Coronary artery (tissue), 2 donors: ENCODE data around the gene PPP1R12B.
A peak's percentile ranks its signal among the peaks of the same experiment; 100 is the strongest.
"Not testable (repeated sequence)": the region's sequence is repeated elsewhere in the genome, so short reads cannot be mapped to it uniquely, and the experiment has no call there.

Experiments
- DNase-seq: peaks from one replicate; pipeline ENCODE4 v3.0.0-alpha.2; 2017; ENCODE audit warnings: low spot score
- H3K27ac ChIP-seq, 2 donors: fragments of 200-600 bp; sonication (generic); one replicate each; pipeline ENCODE4 v1.5.1; 2016 to 2019
- H3K4me3 ChIP-seq: fragments of 200-600 bp; sonication (generic); 2 replicates; pipeline ENCODE4 v1.5.1; 2016; ENCODE audit warnings: mild to moderate bottlenecking, moderate library complexity
- TF ChIP-seq, protein P1 (sequence below): fragments of 200-600 bp; sonication (generic); IDR thresholded peaks from one replicate; pipeline ENCODE4 v1.5.1; 2019; ENCODE audit warnings: antibody characterized with exemption

Gene PPP1R12B

DNA sequence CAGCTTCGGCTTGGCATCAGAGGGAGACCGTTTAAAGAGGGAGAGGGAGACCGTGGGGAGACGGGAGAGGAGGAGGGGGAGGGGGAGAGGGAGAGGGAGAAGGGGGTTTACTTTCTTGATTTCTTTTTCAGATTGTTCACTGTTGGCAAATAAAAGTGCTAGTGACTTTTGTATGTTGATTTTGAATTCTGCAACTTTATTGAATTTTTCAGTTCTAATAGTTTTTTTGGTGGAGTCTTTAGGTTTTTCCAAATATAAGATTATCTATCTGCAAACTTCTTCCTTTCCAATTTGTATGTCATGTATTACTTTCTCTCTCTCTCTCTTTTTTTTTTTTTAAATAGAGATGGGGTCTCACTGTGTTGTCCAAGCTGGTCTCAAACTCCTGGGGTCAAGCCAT is 104.0 kb downstream of the PPP1R12B start:
- Histone ChIP-seq H3K27ac (no peak overlapping the region), H3K4me3 (no peak overlapping the region)
- DNase-seq = no peak
- TF ChIP-seq, protein P1, sequence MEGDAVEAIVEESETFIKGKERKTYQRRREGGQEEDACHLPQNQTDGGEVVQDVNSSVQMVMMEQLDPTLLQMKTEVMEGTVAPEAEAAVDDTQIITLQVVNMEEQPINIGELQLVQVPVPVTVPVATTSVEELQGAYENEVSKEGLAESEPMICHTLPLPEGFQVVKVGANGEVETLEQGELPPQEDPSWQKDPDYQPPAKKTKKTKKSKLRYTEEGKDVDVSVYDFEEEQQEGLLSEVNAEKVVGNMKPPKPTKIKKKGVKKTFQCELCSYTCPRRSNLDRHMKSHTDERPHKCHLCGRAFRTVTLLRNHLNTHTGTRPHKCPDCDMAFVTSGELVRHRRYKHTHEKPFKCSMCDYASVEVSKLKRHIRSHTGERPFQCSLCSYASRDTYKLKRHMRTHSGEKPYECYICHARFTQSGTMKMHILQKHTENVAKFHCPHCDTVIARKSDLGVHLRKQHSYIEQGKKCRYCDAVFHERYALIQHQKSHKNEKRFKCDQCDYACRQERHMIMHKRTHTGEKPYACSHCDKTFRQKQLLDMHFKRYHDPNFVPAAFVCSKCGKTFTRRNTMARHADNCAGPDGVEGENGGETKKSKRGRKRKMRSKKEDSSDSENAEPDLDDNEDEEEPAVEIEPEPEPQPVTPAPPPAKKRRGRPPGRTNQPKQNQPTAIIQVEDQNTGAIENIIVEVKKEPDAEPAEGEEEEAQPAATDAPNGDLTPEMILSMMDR = no peak

DNA sequence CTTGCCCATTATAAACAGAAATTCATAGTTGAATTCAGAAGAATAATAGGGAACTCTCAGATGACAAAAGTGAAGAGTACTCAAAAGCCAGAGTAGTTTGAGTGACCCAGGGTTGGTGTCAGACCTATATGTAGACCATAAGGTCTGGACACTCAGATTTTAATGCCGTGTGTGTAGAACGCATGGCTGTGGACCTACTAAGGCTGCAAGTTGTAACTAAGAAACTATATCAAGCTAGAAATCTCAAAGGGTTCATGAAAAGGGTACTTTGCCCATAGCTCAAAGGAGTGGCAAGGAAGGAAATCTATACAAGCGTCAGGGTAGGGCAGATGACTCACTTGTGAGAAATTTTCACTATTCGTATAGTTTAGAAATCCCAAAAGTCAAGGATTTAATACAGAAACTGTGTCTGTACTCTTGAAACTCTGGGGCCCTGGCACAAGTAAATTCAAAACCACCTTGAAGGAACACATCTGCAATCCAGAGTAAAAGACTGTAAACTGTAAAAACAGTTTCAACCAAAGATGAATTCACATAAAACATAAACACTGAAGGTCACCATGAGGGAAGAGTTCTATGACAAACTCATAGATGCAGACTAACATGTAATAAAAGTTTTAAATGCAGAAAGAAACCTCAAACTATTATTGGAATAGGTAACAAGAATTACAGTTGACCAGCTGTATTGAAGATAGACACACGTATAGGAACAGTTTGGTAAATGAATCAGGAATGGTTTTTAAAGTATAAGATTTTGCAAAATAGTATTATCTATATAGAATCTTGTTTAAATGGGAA is 108.1 kb downstream of the PPP1R12B start:
- H3K4me3 ChIP-seq, H3K27ac ChIP-seq, DNase-seq: not testable (repeated sequence)

DNA sequence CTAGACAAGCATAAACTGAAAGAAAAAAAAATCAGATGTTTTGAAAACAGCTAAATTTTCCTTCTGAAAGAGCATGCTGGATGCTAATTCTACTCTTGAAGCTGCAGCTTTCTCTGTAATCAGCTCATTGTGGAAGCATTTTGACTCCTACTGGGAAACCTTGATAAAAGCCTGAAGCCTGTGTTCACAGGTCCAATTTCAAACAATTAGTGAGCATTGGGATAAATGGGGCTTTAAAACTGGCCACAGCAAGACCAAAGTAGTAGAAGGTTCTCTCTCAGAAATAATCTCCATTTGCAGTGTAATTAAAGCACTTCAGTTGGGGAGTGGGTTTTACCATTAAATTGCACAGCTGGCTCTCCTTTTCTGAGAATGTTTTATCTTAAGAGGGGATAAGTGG is 110.2 kb downstream of the PPP1R12B start:
- DNase-seq, H3K4me3 ChIP-seq, H3K27ac ChIP-seq: not testable (repeated sequence)

DNA sequence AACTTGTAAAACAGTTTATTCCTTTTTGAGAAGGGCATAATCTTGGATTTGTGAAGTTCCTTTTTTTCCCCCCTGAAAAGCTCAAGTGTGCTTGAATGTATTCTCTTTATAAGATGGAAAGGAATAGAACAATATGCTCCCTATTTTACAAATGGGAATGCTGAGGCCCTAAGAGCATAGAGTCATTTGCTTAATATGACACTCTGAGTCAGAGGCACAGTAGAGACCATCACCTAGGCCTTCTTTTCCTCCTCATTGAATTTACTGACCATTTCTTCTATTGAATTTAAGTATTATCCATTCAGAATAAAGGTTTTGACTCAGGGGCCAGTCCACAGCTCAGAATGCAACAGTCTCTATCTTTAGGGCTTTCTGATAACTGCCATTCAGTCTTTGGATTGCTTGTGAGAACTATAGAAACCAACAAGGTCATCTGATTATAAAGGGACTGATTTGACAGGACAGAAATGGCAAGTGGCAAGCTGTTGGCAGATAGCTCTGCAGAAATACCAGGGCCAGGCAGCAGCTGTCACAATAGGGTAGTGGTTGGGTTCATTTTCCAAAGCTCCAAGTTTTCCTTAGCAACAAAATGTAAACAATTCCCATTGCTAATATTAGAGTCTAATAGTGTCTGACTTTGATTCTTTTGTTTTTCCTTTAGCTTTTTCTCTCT is 111.1 kb downstream of the PPP1R12B start:
- peak overlapping the region; percentile 46 for H3K27ac ChIP-seq

DNA sequence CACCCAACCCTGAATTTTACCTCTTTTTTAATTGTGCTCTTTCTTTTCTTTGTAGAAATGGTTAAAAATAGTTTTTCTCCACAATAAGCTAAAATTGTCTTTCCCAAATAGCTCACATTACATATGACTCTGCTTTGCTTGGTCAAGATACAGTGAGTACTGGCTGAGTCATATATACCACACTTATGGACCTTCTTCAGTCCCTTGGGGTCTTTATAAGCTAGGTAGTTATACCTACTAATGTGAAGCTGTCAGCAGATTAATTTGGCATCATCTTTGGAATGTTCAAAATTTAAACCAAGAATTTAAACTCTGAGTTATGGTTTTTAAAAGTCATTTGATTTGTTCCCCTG is 111.6 kb downstream of the PPP1R12B start:
- not testable (repeated sequence) for DNase-seq, H3K4me3 ChIP-seq
- H3K27ac ChIP-seq = peak overlapping the region; percentile 46 to 56

More for the DNA sequence above, 111.1 kb downstream of the PPP1R12B start:
- H3K4me3 ChIP-seq, DNase-seq: not testable (repeated sequence)

DNA sequence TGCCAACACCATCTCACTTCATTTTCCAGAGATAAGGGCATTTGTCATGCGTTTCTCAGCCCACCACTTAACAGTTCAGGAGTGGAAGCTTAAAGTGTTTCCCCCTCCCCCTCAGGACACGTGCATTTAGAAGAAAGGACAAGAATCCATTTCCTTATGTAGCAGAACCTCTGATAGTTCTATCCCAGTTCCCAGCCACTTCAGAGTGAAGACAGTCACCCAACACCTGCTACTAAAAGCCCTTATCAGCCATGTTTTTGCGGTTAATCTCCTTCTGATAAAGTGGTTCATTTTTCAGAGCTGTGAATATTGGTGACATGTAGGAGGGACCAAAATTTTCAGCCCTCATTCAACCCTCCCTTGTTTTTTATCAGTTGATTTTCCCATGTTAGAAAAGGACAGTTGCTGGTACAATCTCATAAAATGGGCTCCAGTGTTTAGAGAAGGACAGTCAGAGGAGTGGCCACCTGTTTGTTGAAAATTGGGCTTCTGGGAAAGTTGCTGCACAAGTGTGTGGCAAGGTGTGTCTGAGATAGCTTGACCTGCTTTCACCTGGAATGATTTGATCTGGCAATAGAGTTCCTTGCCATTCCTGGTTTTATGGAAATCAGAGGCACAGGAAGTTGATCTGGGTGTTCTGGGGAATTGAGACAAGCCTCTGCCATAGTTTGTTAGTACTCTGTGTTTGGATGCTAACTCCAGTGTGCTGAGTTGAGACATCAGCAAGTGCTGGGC is 114.0 kb downstream of the PPP1R12B start:
- H3K27ac ChIP-seq = no peak overlapping the region
- TF ChIP-seq, protein P1 = no peak
- H3K4me3 ChIP-seq = no peak overlapping the region
- DNase-seq = no peak

DNA sequence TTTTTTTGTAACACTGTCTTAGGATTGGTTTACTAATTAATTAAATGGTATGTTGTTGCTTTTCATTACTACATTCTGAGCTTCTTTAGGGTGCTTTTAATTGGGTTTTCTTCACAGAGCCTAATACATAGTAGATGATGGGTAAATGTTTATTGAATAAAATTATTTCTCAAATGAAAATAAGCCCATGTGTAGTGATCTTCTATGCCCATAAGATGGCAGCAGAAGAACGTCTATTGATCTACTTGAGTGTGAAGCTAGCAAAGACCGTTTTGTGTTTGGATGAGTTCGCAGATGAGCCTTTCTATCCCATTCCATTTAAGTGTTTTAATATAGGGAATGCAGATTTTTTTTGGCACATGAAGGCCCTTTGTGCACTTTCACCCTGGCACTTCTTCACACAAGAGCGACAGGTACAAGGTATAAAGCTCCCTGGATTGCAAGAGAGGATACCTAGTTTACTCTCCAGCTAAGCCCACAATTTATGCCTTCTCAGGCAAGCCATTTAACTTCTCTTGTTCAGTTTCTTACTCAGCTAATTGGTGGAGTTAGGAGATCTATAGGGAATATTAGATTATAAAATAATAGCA is 115.7 kb downstream of the PPP1R12B start:
- not testable (repeated sequence) for DNase-seq, H3K27ac ChIP-seq, H3K4me3 ChIP-seq
- TF ChIP-seq, protein P1 = peak; percentile 41

DNA sequence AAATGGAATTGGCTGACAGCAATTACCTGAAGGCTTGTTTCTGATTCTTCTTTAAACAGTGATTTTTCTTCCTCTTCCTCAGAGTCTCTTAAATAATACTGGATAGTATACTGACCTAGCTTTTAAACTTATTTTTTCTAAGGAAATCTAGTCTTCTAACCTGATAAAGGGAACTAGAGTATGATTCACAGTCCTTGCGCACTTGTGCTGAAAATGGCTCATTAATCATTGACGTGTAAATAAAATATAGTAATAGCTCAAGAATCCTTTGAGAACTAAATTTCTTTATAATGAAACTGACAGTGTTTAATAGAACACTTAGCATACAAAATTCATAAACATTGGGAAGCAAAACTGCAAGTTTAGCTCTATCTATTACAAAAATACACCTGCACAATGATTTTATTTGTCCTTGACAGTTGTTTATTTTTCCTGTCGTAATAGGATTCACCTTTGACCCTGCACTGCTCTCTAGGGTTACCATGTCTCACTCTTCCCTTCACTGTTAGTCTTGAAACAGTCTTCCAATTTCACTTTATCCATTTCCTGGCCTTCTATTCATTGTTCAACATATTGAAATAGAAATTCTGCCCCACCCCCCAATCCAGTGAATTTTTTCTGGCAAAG is 117.3 kb downstream of the PPP1R12B start:
- DNase-seq, H3K4me3 ChIP-seq, H3K27ac ChIP-seq: not testable (repeated sequence)

DNA sequence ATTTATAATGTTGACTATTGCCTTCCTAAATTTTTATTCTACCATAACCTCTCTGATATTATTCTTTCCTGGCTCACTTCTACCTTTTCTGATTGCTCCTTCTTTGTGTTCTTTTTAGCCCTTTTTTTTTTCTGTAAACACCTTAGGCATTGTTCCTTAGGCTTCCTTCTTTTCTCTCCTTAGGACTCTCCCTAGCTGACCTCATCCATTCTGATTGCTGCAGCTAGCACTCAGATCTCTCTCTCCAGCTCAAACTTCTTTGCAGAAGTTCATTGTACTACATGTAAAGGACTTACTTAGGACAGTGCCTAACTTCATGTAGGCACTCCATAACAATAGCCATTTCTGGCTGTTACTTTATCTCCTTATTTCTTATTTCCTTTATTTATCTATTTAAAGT is 117.8 kb downstream of the PPP1R12B start:
- DNase-seq, H3K4me3 ChIP-seq, H3K27ac ChIP-seq: not testable (repeated sequence)

DNA sequence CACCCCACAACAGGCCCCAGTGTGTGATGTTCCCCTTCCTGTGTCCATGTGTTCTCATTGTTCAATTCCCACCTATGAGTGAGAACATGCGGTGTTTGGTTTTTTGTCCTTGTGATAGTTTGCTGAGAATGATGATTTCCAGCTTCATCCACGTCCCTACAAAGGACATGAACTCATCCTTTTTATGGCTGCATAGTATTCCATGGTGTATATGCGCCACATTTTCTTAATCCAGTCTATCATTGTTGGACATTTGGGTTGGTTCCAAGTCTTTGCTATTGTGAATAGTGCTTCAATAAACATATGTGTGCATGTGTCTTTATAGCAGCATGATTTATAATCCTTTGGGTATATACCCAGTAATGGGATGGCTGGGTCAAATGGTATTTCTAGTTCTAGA is 118.9 kb downstream of the PPP1R12B start:
- DNase-seq, H3K4me3 ChIP-seq, H3K27ac ChIP-seq: not testable (repeated sequence)

DNA sequence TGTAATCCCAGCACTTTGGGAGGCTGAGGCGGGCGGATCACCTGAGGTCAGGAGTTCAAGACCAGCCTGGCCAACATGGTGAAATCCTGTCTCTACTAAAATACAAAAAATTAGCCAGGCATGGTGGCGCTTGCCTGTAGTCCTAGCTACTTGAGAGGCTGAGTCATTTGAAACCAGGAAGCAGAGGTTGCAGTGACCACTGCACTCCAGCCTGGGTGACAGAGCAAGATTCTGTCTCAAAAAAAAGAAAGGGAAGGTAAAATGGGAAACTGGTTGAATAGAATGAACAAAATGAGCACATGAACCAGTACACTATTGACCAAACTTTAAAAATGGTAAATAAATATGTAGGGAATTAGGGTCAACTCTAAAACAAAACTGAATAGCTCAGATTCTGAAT is 120.2 kb downstream of the PPP1R12B start:
- DNase-seq, H3K27ac ChIP-seq, H3K4me3 ChIP-seq: not testable (repeated sequence)

DNA sequence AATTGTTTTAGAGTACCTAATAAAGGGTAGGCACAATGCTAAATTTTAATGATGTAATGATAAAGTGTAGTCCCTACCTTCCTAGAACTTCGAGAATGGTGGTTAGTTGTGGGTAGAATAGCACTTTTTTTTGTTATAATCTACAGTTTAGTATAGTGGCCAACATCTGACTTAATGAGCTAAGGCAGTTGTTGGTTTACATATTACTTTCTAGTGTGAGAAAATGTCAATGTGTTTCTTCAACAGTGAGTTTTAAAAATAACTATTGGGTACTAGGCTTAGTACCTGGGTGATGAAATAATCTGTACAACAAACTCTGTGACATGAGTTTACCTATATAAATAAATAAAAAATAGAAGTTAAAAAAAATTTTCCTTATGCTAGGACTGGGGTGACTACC is 120.6 kb downstream of the PPP1R12B start:
- DNase-seq, H3K27ac ChIP-seq, H3K4me3 ChIP-seq: not testable (repeated sequence)
